ENCODE results near the gene PMVK.

DNA sequence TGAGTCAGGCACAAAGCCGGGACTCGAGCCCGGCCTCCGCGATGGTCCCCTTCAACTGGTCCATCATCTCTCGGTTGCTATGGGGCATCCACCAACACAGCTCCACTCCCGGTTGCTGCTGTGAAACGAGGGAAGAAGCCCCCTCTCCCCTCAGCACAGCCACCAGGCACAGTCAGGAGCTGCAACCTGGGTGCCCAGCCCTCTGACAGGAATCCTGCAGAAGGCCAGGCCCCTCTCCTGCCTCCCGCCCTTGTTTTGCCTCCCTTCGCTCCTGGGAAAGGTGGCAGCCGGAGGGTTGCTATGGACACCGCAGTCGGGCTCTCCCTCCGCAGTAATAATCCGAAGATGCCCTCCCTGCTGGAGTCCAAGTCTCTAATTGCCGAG, 57.5 kb downstream of the PMVK start:
- no peak for TF ChIP-seq RAD21 (IDR thresholded peaks at IDR 0.05; ENCODE audit: low read depth)
- TF ChIP-seq TAF1 (IDR thresholded peaks at IDR 0.05; ENCODE audit: low read depth), result no peak
- no peak for TF ChIP-seq FOXM1 (IDR thresholded peaks at IDR 0.05; ENCODE audit: borderline replicate concordance, low read depth)
- no peak for TF ChIP-seq NFIC (IDR thresholded peaks at IDR 0.05)
- no peak for TF ChIP-seq EP300 (IDR thresholded peaks at IDR 0.05; ENCODE audit: borderline replicate concordance)
- TF ChIP-seq TEAD4 (IDR thresholded peaks at IDR 0.05), result no peak
- TF ChIP-seq, protein P1, sequence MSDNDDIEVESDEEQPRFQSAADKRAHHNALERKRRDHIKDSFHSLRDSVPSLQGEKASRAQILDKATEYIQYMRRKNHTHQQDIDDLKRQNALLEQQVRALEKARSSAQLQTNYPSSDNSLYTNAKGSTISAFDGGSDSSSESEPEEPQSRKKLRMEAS (IDR thresholded peaks at IDR 0.05), result no peak
- TF ChIP-seq YY1 (IDR thresholded peaks at IDR 0.05; ENCODE audit: low read depth), result no peak
- TF ChIP-seq USF1 (IDR thresholded peaks at IDR 0.05), result no peak
- no peak for TF ChIP-seq REST (IDR thresholded peaks at IDR 0.05; ENCODE audit: low read depth)
- TF ChIP-seq CEBPB (IDR thresholded peaks at IDR 0.05), result no peak
- no peak for TF ChIP-seq TCF12 (IDR thresholded peaks at IDR 0.05; ENCODE audit: low read depth)

Measured in Ishikawa (cell line).